Panc1 (cell line): Measurements from ENCODE around the gene LRRC3C.

ENCODE experiments used
- CTCF ChIP-seq: fragments of 450-650 bp; IDR thresholded peaks from 2 replicates; pipeline ENCODE4 v1.5.1; 2017; ENCODE audit warnings: mild to moderate bottlenecking
- POLR2AphosphoS5 ChIP-seq: IDR thresholded peaks from 2 replicates; pipeline ENCODE4 v1.6.1; 2012; ENCODE audit warnings: mild to moderate bottlenecking, low read depth, low read length, moderate library complexity
- REST ChIP-seq, 2 experiments: IDR thresholded peaks; 2 replicates each; pipeline ENCODE4 v1.6.1; 2011 to 2012; ENCODE audit warnings: low read depth in 2 of 2, control low read depth in 1 of 2, low read length in 1 of 2, mild to moderate bottlenecking in 1 of 2, moderate library complexity in 1 of 2; ENCODE audit not compliant: insufficient read depth in 1 of 2
- SIN3A ChIP-seq: IDR thresholded peaks from 2 replicates; pipeline ENCODE4 v1.6.1; 2012; ENCODE audit warnings: low read depth, mild to moderate bottlenecking, low read length, moderate library complexity, borderline replicate concordance; ENCODE audit not compliant: insufficient read depth
- TCF7L2 ChIP-seq: IDR thresholded peaks from 2 replicates; pipeline ENCODE4 v1.6.1; 2011; ENCODE audit warnings: mild to moderate bottlenecking, low read depth, low read length, inconsistent platforms

DNA sequence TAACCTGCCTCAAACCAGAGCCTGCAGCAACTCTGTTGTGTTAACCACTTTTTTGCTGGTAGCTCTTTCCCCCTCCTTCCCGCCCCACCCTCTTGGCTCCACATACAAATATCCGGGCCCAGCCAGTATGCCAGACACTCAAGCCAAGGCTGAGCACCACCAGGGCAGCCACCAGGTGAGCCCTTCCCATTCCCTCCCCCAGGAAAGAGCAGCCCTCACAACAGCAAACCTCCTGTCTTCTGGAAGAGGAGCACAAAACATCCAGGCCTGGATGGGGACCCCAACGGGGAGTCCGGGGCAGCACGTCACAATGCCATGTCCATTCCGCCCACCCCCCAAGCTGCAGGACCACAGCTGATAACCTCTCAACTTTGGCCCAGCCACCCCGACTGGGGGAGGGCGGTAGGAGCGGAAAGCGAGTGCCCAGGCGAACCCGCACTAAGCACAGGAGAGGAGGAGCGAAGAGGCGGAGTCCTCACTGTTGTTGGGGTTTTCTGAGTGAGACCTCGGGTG, 888 bp upstream of the LRRC3C start:
- no peak for TF ChIP-seq CTCF
- no peak for TF ChIP-seq REST (IDR thresholded peaks at IDR 0.05; ENCODE audit: insufficient read depth in 1 of 2, low read depth in 2 of 2, low read length in 1 of 2)
- TF ChIP-seq POLR2AphosphoS5: no peak
- no peak for TF ChIP-seq TCF7L2
- TF ChIP-seq SIN3A: no peak
